ENCODE results near the gene DLG2.
"Not testable (repeated sequence)": the region's sequence is repeated elsewhere in the genome, so short reads cannot be mapped to it uniquely, and the experiment has no call there.

The DLG2 gene

DNA sequence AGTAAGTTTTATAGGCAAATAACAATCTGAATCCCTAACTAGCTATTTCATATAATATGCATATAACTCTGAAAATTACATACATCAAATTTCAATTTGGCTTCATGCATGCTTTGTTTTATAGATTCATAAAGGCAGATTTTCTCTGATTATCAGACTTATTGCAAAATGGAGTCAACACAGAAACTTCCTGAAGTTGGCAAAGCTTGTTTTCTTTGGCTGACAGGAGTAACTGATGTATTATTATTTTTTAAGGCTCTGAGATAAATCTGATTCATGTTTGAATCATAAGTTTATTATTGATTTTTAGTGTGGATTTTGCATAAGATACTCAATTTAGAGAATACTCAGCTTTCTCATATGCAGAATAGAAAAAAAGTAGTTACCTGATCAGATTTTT lies 1984.6 kb downstream of the DLG2 start:
- no peak for DNase-seq

DNA sequence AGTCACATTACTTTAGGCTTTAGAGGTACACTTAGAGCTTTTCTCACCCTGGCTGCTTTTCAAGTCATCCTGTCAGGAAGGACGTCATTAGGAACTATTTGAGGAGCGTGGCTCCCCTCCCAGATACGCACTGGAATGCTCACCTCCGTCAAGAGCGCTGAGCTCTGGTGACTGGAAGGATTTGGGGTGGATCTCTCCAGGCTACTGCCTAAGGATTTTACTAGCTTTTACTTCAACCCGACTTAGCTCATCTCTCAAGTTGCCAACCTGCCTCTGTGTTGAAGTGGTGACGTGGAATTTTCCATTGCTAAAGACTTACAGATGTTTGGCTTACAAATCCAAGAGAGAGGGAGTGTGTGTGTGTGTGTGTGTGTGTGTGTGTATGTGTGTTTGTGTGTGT lies 1985.6 kb downstream of the DLG2 start:
- DNase-seq, result no peak

DNA sequence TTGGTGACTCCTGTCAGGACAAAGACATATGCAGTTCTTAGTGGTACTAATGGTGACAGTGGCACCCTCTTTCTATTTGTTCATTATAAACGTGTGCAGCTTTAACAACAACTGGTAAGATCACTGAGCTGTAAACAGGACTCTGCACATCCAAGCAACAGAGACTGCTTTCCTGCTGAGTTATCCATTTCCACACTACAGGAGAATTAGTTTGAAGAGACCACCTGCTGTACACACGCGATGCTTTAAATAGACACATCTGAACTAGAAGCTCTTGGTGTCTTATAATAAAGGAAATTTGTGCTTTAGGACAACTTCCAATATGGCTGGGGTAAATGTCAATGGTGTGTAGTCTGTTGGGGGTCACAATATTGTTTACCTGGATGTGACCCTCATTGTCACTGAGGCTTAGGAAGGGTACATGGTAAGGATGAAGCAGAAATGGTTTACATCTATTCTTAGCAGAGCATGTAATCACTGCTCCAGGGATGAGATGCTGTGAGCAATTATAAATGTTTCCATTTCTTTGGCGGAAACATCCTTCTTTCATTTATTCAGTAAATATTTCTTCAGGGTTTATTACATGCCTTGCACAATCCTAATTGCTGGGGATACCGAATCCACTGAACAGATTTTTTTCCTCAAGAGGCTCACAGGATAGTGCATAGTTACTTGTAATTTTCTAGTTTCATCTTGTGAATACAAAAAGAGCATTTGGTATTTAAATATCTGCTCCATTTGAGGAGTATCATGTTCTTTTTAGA lies 1987.0 kb downstream of the DLG2 start:
- no peak for DNase-seq

GRCh38 chr11:83635166-83635565 lies 1992.0 kb downstream of the DLG2 start:
- DNase-seq, result no peak

GRCh38 chr11:83630211-83630610 lies 1996.9 kb downstream of the DLG2 start:
- DNase-seq, result no peak

- DNase-seq, result no peak
These were observed 1997.4 kb downstream of the DLG2 start for GRCh38 chr11:83629775-83630174.

- DNase-seq, result no peak
These were observed 1998.4 kb downstream of the DLG2 start for GRCh38 chr11:83628622-83629355.

- no peak for DNase-seq
These were observed 2001.8 kb downstream of the DLG2 start for GRCh38 chr11:83625336-83625735.

- DNase-seq, result no peak
These were observed 2009.5 kb downstream of the DLG2 start for GRCh38 chr11:83617671-83618070.

GRCh38 chr11:83613767-83614121 lies 2013.4 kb downstream of the DLG2 start:
- DNase-seq, result no peak

- DNase-seq, result no peak
These were observed 2014.0 kb downstream of the DLG2 start for GRCh38 chr11:83612891-83613766.

- DNase-seq, result no peak
These were observed 2015.5 kb downstream of the DLG2 start for GRCh38 chr11:83611600-83611999.

DNA sequence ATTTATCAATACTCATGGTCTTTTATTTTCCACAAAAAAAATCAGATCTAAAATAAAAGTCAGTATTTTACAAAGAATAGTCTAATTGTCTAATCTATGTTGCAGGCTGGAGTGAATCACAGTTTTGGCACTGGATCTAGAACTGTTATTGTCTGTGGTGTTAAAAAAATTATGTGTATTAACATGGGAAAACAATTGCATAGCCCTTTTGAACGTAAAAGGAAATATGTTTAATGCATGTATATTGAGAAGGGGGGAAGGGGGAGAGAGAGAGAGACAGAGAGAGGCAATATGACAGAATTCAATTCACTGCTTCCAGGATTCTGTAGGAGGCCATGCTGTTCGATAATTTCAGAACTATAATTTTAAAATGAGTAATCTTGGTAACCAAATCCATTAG lies 2016.1 kb downstream of the DLG2 start:
- no peak for DNase-seq

- no peak for DNase-seq
These were observed 2018.0 kb downstream of the DLG2 start for GRCh38 chr11:83609191-83609590.

DNA sequence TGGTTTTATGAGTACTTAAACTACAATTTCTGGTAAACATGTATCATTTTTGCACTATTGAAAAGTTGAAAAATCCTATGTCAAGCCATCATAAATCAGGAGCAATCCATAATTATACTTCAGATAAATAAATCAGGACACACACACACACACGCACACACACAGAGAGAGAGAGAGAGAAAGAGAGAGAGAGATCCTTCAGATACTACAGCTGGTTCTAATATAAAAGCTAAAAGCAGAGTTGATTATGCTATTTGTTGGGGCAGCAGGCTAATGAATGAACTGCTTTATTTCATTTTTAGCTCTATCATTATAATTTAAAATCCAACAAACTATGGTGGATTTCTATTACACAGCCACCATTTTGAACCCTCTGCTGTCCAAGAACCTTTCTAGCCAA lies 2018.6 kb downstream of the DLG2 start:
- DNase-seq, result no peak

DNA sequence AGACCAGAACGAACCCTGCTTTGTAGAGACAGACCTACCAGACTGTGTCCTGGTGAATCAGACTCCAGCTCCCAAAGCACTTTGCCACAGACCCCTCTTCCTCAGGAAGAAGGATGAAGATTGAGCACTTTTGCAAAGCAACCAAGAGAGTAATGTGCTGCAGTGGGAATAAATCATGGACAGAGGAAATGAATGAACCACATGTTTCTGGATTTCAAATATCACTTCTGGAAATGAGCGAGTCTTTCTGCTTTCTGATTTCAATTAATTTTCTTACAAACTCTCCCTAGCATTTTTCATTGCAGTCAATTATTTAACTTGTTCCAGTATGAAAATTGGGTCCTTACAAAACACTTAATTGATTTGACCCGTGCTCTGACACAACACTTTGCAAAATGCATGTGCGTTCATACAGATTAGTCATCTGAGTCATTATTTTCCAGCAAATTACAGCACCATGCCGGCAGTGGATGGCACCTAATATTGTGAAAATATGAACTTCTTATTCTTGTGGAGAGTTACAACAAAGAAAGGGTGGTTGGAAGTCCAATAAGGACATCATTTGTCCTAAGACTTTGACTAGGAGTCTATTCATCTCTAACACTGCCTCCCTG lies 2025.1 kb downstream of the DLG2 start:
- DNase-seq, result no peak

- DNase-seq, result no peak
These were observed 2025.8 kb downstream of the DLG2 start for GRCh38 chr11:83601201-83601913.

DNA sequence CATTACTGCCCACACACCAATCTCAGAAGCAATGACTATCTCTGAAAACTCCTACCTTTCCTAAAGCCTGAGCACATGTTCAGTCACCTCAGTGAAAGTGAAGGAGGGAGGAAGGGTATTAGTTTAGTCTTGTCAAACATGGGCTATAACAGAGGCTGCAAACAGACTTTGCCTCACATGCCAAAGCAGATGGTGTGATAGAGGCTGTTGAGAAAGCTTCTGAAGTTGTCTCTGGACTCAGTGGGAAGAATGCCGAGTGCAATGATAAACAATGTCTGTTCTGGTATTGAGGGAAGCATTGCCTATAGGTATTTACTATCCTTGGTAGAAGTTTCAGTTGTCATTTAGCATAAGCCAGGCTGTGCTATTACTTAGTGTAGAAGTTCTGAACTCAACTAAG lies 2026.5 kb downstream of the DLG2 start:
- DNase-seq, result no peak

DNA sequence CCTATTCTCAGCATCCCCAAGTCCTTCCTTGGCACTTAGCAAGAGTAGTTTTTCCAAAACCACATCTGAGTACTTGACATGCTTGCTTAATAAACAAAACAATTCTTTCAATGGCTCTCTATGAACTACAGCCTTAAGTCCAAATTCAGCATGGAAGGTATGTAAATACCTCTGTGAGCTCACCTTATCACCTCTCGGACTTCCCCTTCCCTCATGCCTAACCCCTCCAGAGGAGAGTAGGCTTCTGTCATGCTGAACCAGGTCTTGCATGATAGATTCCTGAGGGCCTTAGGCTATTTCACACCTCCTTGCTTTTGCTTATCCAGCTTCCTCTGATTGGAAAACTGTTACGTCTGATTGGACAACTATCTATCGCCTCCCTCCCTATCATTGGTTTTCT lies 2028.1 kb downstream of the DLG2 start:
- DNase-seq, result no peak

GRCh38 chr11:83587797-83588196 lies 2039.3 kb downstream of the DLG2 start:
- not testable (repeated sequence) for DNase-seq

DNA sequence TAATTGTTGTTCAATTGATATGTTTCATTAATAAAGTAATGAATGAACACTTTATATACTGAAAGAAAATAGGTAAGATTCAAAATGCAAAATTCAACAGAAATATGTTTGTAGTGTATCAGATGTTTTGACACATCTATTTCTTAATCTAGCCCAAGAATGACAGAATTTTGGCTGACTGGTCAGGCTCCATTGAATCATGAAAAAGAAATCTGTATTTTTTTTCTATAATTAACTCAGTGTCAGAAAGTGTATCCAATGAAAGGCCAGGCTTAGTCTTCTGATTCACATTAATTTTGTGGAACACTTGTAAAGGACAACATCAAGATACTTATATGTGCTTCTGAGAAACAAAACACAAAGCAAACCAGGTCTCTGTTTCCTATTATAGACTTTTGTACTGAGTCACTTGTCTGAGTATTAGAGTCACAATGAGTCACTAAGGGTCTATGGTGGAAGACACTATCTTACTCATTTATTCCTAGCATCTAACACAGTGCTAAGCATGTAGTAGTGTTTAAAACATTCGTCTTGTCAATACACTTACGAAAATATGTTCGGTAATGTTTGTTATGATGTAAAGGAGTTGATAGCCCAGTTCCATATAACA lies 2043.3 kb downstream of the DLG2 start:
- no peak for DNase-seq

- no peak for DNase-seq
These were observed 2052.6 kb downstream of the DLG2 start for GRCh38 chr11:83574519-83574918.

Measured in activated CD8-positive, alpha-beta memory T cell treated with anti-CD3 and anti-CD28 coated beads for 24 hours (primary cell).